SU-DHL-6 (cell line): Measurements from ENCODE around the gene SORBS2.

Experiments
- H2AFZ ChIP-seq: fragments of 200-600 bp; sonication (generic); 2 replicates; pipeline ENCODE4 v1.6.1; 2014; ENCODE audit warnings: low read depth, mild to moderate bottlenecking, moderate library complexity, mixed read lengths, antibody characterized with exemption, low read length; ENCODE audit not compliant: severe bottlenecking
- H3F3A ChIP-seq: fragments of 200-600 bp; shearing (Covaris generic); 2 replicates; pipeline ENCODE4 v1.6.0; 2016; ENCODE audit warnings: antibody characterized with exemption, mild to moderate bottlenecking; ENCODE audit not compliant: insufficient read depth
- H3K27ac ChIP-seq: fragments of 200-600 bp; sonication (generic); 2 replicates; pipeline ENCODE4 v1.5.1; 2016; ENCODE audit warnings: low read depth, mild to moderate bottlenecking, low read length, moderate library complexity, mixed read lengths
- H3K27me3 ChIP-seq: fragments of 200-600 bp; sonication (generic), shearing (Covaris generic); 2 replicates; pipeline ENCODE4 v1.6.0; 2014; ENCODE audit warnings: mild to moderate bottlenecking, low read length
- H3K36me3 ChIP-seq: fragments of 200-600 bp; sonication (generic); 2 replicates; pipeline ENCODE4 v1.6.1; 2014; ENCODE audit warnings: mild to moderate bottlenecking, low read length, mixed read lengths
- H3K4me2 ChIP-seq: fragments of 300-600, 200-600 bp; shearing (Covaris generic), sonication (generic); 2 replicates; pipeline ENCODE4 v1.6.0; 2014; ENCODE audit warnings: low read length, low read depth, mild to moderate bottlenecking; ENCODE audit not compliant: poor library complexity, severe bottlenecking
- H3K4me3 ChIP-seq: fragments of 200-600 bp; sonication (generic); 2 replicates; pipeline ENCODE4 v1.5.1; 2014; ENCODE audit warnings: antibody characterized with exemption, low read length, mild to moderate bottlenecking, mixed read lengths; ENCODE audit not compliant: insufficient read depth, poor library complexity, severe bottlenecking
- H3K79me2 ChIP-seq: fragments of 200-600 bp; sonication (generic); 2 replicates; pipeline ENCODE4 v1.6.1; 2014; ENCODE audit warnings: mild to moderate bottlenecking, low read length, moderate library complexity; ENCODE audit not compliant: insufficient read depth
- H3K9ac ChIP-seq: fragments of 200-600 bp; sonication (generic); 2 replicates; pipeline ENCODE4 v1.7.0; 2014; ENCODE audit warnings: mild to moderate bottlenecking, low read length
- H3K9me2 ChIP-seq: fragments of 200-600 bp; sonication (generic); replicated peaks from 2 replicates; pipeline ENCODE4 v1.6.1; 2014; ENCODE audit warnings: low read length; ENCODE audit not compliant: insufficient read depth
- H3K9me3 ChIP-seq: fragments of 200-600 bp; sonication (generic); 2 replicates; pipeline ENCODE4 v1.6.1; 2014; ENCODE audit warnings: low read length, mixed read lengths; ENCODE audit not compliant: insufficient read depth
- H4K20me1 ChIP-seq: fragments of 200-600 bp; sonication (generic); 2 replicates; pipeline ENCODE4 v1.6.1; 2014; ENCODE audit warnings: low read depth, mild to moderate bottlenecking, antibody characterized with exemption, low read length, moderate library complexity, mixed read lengths
- EZH2phosphoT487 ChIP-seq: fragments of 200-600 bp; sonication (generic), shearing (Covaris generic); conservative IDR thresholded peaks from 2 replicates; pipeline ENCODE4 v1.6.1; 2018; ENCODE audit warnings: mild to moderate bottlenecking, antibody characterized with exemption, low read length, moderate library complexity, mixed read lengths
- TF ChIP-seq, protein P1 (sequence below): fragments of 200-600 bp; sonication (generic); IDR thresholded peaks from one replicate; pipeline ENCODE4 v1.5.1; 2017; ENCODE audit warnings: antibody characterized with exemption, mild to moderate bottlenecking, low read length, moderate library complexity; ENCODE audit not compliant: insufficient read depth, poor library complexity, severe bottlenecking

SORBS2 gene

GRCh38 chr4:185764876-185765275 is 47.1 kb downstream of the SORBS2 start:
- H3K4me3 ChIP-seq = no peak overlapping the region
- no peak overlapping the region for H2AFZ ChIP-seq
- no peak overlapping the region for H3K27ac ChIP-seq
- 0 out of 2 replicates have a peak, but pooled peaks cover 9% of the 10 kb centered on the region for H4K20me1 ChIP-seq
- no peaks in the 10 kb centered on the region for H3K9me2 ChIP-seq
- no peak overlapping the region for H3K9ac ChIP-seq
- H3K9me3 ChIP-seq = no peaks in the 10 kb centered on the region
- no peaks in the 10 kb centered on the region for H3F3A ChIP-seq
- no peak for TF ChIP-seq EZH2phosphoT487
- TF ChIP-seq, protein P1, sequence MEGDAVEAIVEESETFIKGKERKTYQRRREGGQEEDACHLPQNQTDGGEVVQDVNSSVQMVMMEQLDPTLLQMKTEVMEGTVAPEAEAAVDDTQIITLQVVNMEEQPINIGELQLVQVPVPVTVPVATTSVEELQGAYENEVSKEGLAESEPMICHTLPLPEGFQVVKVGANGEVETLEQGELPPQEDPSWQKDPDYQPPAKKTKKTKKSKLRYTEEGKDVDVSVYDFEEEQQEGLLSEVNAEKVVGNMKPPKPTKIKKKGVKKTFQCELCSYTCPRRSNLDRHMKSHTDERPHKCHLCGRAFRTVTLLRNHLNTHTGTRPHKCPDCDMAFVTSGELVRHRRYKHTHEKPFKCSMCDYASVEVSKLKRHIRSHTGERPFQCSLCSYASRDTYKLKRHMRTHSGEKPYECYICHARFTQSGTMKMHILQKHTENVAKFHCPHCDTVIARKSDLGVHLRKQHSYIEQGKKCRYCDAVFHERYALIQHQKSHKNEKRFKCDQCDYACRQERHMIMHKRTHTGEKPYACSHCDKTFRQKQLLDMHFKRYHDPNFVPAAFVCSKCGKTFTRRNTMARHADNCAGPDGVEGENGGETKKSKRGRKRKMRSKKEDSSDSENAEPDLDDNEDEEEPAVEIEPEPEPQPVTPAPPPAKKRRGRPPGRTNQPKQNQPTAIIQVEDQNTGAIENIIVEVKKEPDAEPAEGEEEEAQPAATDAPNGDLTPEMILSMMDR = no peak
- H3K79me2 ChIP-seq = no peaks in the 10 kb centered on the region
- H3K36me3 ChIP-seq = no peaks in the 10 kb centered on the region
- H3K27me3 ChIP-seq = no peaks in the 10 kb centered on the region
- no peak overlapping the region for H3K4me2 ChIP-seq

DNA sequence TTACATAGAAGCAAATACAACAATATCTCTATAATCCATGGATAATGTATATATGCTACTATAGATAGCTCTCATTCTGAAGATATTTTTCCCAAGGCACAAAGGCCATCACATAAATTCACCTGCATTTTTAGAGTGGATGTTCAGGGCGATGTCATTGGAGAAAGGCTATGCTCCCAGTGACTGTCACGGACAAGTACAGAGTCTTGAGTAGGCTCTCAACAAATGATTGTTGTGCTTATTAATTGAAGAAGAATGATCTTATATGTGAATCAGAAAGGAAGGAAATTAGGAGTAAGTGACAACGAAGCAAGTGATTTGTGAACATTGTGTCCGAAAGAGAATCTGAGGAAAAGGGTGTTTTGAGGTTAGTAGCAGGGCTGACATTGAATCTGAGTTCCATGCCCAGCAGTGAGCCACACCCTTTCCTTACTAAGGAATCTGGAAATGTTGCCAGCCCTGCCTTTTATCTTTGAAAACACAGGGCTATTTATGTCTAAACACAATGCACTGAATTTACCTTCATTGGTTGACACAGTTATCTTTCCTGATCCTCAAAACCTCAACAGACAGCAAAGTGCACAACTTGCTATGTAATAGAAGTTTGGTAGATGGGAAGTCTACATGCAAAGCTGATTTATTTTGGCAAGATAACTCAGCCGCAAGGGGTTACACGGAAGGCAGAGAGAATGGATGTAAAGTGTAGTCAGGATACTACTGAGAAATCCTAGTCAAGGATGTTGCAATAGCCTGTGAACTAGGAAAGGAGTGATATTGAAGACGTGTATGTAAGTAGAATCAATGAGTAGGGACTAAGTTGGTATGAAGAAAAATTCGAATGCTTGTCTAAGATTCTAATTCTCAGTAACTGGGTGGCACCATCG is 50.4 kb downstream of the SORBS2 start:
- H3K27me3 ChIP-seq = no peaks in the 10 kb centered on the region
- H3K4me2 ChIP-seq = no peak overlapping the region
- no peak overlapping the region for H3K27ac ChIP-seq
- no peaks in the 10 kb centered on the region for H3F3A ChIP-seq
- H3K9me2 ChIP-seq = no peaks in the 10 kb centered on the region
- no peak overlapping the region for H3K4me3 ChIP-seq
- H4K20me1 ChIP-seq = 0 out of 2 replicates have a peak, but pooled peaks cover 9% of the 10 kb centered on the region
- H2AFZ ChIP-seq = no peak overlapping the region
- no peaks in the 10 kb centered on the region for H3K9me3 ChIP-seq
- H3K36me3 ChIP-seq = no peaks in the 10 kb centered on the region
- no peak overlapping the region for H3K9ac ChIP-seq
- TF ChIP-seq, protein P1 = no peak
- no peak for TF ChIP-seq EZH2phosphoT487
- no peaks in the 10 kb centered on the region for H3K79me2 ChIP-seq

GRCh38 chr4:185758807-185759206 is 53.2 kb downstream of the SORBS2 start:
- Histone ChIP-seq H3K27me3 (no peaks in the 10 kb centered on the region), H3K9me3 (no peaks in the 10 kb centered on the region), H3K4me3 (no peak overlapping the region), H3K4me2 (no peak overlapping the region), H3K79me2 (no peaks in the 10 kb centered on the region), H3K27ac (no peak overlapping the region), H3F3A (no peaks in the 10 kb centered on the region), H4K20me1 (peaks cover 3% of the 10 kb centered on the region; the same call in 1 of the 2 replicates), H2AFZ (no peak overlapping the region), H3K36me3 (no peaks in the 10 kb centered on the region), H3K9ac (no peak overlapping the region), H3K9me2 (no peaks in the 10 kb centered on the region)
- TF ChIP-seq, protein P1 = no peak
- TF ChIP-seq EZH2phosphoT487 = no peak
